HG03108 (cell line): ENCODE measurements around the gene ENO2.
"Not testable (repeated sequence)": the region's sequence is repeated elsewhere in the genome, so short reads cannot be mapped to it uniquely, and the experiment has no call there.

Experiments used
- ATAC-seq: cut with Tn5 transposase; IDR thresholded peaks from one replicate; pipeline ENCODE4 v1.9.1; 2021; ENCODE audit warnings: moderate library complexity; ENCODE audit not compliant: unreplicated experiment

ENO2 gene

DNA sequence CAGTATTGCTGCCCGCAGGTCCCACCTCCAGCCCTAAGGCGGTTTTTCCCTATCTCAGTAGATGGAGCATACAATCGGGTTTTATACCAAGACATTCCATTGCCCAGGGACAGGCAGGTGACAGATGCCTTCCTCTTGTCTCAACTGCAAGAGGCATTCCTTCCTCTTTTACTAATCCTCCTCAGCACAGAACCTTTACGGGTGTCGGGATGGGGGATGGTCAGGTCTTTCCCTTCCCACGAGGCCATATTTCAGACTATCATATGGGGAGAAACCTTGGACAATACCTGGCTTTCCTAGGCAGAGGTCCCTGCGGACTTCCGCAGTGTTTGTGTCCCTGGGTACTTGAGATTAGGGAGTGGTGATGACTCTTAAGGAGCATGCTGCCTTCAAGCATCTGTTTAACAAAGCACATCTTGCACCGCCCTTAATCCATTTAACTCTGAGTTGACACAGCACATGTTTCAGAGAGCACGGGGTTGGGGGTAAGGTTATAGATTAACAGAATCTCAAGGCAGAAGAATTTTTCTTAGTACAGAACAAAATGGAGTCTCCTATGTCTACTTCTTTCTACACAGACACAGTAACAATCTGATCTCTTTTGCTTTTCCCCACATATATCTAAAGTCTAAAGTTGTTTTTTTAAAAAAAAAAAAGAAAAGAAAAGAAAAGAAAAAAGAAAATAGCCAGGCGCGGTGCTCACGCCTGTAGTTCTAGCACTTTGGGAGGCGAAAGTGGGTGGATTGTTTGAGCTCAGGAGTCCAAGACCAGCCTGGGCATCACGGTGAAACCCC lies 28.0 kb upstream of the ENO2 start:
- ATAC-seq = not testable (repeated sequence)

DNA sequence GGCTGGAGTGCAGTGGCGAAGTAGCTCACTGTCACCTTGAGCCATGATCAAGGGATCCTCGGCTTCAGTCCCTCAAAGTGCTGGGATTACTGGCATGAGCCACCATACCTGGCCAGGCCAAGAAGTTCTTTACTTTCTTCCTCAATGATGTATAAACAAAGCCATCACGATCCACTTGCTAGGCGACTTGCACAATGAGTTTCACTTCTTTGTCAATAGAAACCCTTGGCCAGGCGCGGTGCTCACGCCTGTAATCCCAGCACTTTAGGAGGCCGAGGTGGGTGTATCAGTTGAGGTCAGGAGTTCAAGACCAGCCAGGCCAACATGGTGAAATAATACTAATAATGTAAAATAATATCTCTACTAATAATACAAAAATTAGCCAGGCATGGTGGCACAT lies 26.9 kb upstream of the ENO2 start:
- ATAC-seq = no peak

DNA sequence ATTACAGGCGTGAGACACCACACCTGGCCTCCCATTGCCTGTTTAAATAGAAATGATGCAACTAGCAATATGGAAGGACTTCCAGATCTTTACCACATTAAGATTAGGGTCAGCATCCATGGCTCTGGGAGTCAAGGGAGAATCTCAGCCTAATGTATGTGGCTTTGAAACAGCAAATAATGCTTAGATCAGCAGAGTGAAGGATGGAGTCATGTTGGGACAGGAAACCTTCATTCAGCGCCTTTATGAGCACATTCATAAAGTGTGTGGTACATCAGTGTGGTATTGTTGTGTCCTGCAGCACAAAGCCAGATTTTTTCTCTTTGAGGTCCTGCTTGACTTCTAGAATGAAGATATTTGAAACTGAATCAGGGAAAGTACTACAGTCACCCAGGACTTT lies 26.0 kb upstream of the ENO2 start:
- ATAC-seq = no peak

GRCh38 chr12:6888794-6889193 lies 25.6 kb upstream of the ENO2 start:
- ATAC-seq = not testable (repeated sequence)

GRCh38 chr12:6889775-6890573 lies 24.4 kb upstream of the ENO2 start:
- not testable (repeated sequence) for ATAC-seq

- peak; percentile 97 for ATAC-seq
Observed at GRCh38 chr12:6890789-6891645, 23.4 kb upstream of the ENO2 start.

DNA sequence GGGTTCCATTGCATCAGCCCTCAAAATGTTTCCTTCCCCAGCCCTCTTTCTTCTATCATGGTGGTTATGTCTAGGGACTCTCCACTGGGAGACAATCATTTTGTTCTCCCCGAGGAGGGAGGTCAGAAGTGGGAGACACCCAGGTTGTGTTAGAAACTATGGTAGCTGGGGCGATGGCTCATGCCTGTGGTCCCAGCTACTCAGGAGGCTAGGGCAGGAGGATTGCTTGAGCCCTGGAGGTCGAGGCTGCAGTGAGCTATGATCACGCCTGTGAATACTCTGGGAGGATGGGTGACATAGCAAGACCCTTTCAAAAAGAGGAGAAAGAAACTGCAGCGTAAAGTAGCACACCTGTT lies 22.8 kb upstream of the ENO2 start:
- no peak for ATAC-seq

DNA sequence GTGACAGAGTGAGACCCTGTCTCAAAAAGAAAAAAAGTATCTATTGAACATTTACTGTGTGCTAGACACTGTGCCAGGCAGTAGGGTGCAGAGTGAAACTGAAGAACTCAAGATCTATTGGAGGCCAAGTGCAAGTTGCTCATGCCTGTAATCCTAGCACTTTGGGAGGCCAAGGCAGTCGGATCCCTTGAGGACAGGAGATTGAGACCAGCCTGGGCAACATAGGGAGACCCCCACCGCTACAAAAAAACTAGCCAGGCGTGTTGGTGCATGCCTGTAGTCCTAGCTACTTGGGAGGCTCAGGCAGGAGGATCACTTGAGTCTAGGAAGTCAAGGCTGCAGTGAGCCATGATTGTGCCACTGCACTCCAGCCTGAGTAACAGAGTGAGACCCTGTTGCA lies 21.7 kb upstream of the ENO2 start:
- ATAC-seq = not testable (repeated sequence)

- ATAC-seq = no peak
Observed at GRCh38 chr12:6894321-6894720, 20.1 kb upstream of the ENO2 start.

GRCh38 chr12:6896846-6897435 lies 17.4 kb upstream of the ENO2 start:
- no peak for ATAC-seq

DNA sequence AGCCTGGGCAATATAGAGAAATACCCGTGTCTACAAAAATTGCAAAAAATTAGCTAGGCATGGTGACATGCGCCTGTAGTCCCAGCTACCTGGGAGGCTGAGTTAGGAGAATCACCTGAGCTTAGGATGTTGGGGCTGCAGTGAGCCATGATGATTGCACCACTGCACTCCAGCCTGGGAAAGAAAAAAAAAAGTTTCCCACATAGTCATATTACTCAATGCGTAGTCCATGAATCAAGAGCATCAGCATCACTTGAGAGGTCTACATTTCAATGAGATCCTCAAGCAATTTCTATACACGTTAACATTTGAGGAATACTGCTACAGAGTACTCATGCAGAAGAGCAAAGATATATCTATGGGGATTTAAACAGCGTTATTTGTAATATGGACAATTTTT lies 15.0 kb upstream of the ENO2 start:
- ATAC-seq = no peak

DNA sequence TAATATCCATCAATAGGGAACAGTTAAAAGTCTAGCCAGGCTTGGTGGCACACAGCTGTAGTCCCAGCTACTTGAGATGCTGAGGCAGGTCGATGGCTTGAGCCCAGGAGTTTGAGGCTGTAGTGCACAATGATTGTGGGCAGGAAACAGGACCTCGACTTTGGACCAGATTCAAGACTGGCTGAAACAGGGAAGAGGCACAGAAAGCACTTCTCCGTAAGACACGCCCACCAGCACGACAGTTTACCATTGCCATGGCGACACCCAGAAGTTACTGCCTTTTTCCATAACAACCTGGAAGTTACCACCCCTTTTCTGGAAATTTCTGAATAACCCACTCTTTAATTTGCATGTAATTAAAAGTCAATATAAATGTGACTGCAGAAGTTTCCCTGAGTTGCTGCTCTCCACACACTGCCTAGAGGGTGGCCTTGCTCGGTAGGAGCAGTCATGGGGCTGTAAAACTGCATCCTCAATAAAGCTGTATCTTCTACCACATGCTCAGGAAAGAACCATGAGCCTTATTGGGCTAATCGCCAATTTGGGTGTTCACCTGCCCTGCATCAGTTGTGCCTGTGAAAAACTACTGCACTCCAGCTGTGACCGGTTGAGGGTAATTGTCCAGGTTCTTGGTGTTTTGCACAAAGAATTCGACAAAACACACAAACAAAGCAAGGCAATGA lies 14.4 kb upstream of the ENO2 start:
- ATAC-seq = no peak

GRCh38 chr12:6902448-6902847 lies 11.9 kb upstream of the ENO2 start:
- ATAC-seq = no peak

GRCh38 chr12:6903722-6904121 lies 10.7 kb upstream of the ENO2 start:
- no peak for ATAC-seq

GRCh38 chr12:6904280-6905276 lies 9.8 kb upstream of the ENO2 start, which contains the start of gene LRRC23:
Gene LRRC23, plus strand, starts transcription at chr12:6904822. Its CDS starts 812 bp downstream, at chr12:6905634.
- peak; percentile 92 for ATAC-seq

DNA sequence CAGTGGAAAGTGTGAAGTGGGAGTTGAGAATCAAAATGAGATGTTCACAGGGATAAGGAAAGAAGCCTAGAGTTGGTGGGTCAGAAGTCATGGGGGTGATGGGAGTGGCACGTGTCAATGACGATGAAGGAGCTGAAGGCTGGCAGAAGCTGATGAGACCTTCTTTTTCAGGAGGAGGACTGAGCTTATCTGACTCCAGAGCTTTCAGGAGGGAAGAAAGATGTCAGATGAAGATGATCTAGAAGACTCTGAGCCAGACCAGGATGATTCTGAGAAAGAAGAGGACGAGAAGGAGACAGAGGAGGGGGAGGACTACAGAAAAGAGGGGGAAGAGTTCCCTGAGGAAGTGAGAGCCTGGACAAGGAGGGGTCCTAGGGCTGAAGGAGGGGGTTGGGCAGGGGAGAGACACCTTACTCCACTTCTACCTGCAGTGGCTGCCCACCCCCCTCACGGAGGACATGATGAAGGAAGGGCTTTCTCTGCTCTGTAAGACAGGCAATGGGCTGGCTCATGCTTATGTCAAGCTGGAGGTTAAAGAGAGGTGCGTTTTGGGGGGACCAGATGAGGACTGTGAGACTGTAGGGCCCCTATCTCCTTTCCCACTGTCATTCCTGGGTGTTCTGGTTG lies 8.9 kb upstream of the ENO2 start:
- no peak for ATAC-seq

- not testable (repeated sequence) for ATAC-seq
Observed at GRCh38 chr12:6908141-6908540, 6.2 kb upstream of the ENO2 start.

- ATAC-seq = no peak
Observed at GRCh38 chr12:6909421-6910145, 4.8 kb upstream of the ENO2 start.
